ENCODE results near the gene BATF2.
"Not testable (repeated sequence)": the region's sequence is repeated elsewhere in the genome, so short reads cannot be mapped to it uniquely, and the experiment has no call there.

BATF2 gene

DNA sequence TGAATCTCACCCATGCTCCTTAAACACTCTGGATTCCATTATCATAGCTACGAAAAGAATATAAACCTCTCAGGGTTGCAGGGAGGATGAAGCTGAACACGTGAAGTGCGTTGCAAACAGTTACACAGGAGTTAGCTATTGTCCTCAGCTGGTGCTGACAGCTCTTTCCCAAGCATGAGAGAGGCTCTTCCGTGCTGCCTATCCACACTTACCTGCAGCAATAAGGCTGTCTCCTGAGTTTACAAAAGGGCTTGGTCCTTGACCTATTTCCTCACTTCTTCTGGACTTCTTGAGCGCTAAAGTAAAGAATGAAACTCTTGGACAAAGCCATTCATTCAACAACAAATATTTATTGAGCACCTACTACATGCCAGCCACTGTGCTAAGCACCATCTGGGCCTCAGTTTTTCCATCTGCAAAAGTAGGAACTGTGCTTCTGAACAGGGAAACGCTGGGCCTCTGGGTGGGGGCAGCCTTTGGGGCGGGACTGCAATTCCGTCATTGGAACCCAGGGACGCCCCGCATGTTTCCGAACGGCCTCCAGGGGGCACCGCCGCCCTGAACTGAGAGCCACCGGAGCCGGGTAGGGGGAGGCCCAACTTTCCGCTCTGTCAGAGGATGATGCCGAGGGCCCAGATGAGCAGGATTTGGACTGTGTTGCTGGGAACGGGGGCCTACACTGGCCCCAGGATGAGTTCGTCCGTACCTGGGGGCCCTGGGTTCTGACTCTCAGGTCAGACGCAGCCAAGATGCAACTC, 16.5 kb upstream of the BATF2 start:
- DNase-seq: peak; percentile 76 to 92

DNA sequence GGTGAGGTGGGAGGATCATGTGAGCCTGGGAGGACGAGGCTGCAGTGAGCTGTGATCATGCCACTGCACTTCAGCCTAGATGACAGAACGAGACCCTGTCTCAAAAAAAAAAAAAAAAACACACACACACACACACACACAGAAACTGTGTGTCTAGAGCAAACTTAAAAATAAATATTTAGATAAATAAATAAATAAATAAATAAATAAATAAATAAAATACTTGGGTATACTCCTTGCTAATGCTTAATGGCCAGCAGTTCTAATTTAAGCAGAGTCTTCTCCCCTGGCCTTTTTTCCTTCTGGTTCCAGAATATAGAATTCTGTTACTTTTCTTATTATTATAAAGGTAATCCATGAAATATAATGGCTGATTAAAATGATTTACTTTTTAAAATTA, 12.1 kb upstream of the BATF2 start:
- no peak for DNase-seq

DNA sequence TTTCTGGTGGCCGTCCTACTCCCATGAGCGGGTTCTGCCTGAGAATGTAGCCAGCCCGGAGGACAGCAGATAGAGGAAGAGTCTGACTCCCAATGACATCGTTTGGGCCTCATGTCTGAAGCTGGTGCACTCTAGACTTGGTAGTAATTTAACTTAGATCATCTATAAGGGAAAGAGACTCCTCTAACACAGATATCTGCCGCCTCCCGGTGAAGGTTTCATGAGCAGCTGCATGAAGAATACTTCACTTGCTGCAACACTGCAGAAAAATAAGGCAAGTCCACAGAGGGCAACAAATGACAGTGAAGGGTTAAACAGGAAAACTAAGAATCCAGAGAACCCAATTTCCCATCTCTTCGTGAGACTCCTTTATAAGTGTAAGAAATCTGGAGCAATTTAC, 11.2 kb upstream of the BATF2 start:
- DNase-seq: no peak

DNA sequence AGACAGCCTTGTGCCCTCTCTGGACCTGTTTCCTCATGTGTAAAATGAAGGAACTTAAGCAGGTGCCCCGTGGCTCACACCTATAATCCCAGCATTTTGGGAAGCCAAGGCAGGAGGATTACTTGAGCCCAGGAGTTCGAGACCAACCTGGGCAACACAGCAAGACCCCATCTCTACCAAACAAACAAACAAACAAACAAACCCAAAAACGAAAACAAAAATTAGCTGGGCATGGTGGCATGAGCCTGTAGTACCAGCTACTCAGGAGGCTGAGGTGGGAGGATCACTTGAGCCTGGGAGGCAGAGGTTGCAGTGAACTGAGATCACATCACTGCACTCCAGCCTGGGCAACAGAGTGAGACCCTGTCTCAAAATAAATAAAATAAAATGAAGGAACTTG, 7.2 kb upstream of the BATF2 start:
- DNase-seq: not testable (repeated sequence)

DNA sequence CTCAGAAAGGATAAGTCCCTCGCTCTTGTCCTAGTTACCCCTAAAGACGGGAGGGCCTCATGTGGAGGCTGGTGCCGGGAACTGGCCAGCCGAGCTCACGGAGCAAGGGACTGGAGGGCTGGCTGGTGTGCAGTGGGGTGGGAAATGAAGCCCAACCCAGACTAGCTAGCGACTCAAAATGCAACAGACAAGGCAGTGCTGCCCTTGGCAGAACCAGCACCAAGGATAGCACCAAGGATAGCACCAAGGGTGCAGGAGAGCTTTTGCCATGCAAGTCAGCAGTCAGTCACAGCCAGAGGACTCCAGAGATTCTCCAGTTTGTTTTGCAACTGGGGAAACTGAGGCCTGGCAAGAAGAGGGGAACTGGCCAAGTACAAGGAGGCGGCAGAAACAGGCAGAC, 6.5 kb upstream of the BATF2 start:
- no peak for DNase-seq

GRCh38 chr11:65002706-65003105, 5.9 kb upstream of the BATF2 start:
- no peak for DNase-seq

- no peak for DNase-seq
Observed at GRCh38 chr11:64999478-64999877, 2.7 kb upstream of the BATF2 start.

DNA sequence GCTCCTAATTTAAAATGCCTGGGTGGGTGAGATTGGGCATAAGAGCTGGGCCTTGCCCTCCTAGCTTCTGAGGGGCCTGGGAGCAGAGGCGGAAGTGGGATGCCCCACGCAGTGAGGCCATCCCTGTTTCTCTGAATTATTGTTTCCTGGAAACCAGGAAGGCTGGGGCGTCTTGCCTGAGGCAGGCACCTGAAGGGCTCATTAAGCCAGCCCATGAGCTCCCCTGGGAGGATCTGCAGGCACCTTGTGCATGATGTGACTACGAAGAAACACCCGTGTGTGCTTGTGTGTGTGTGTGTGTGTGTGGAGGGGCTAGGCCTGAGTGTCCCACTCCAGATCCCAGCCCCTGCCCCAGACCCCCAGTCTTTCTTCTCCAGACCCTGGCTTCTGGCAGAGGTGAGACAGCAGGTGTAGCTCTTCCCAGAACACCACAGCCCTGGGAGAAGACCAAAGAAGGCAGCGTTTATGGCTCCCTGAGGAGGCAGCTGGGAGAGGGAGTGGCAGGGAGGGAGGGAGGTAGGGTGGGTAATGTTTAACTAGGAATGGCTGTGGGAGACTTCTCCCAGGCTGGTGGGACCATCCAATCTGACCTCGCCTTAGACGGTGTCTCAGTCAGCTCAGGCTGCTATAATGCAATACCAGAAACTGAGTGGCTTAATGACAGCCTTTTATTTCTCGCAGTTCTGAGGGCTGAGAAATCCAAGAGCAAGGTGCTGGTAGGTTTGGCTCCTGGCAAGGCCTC, 2.1 kb upstream of the BATF2 start:
- DNase-seq: no peak

GRCh38 chr11:64998141-64998540, 1.4 kb upstream of the BATF2 start:
- peak in 1 of 2 experiments; percentile 7 for DNase-seq

- no peak for DNase-seq
Observed at GRCh38 chr11:64996327-64996709, 453 bp downstream of the BATF2 start.

GRCh38 chr11:64994318-64994717, 2.5 kb downstream of the BATF2 start:
- no peak for DNase-seq

- no peak for DNase-seq
Observed at GRCh38 chr11:64990222-64990923, 6.4 kb downstream of the BATF2 start.

DNA sequence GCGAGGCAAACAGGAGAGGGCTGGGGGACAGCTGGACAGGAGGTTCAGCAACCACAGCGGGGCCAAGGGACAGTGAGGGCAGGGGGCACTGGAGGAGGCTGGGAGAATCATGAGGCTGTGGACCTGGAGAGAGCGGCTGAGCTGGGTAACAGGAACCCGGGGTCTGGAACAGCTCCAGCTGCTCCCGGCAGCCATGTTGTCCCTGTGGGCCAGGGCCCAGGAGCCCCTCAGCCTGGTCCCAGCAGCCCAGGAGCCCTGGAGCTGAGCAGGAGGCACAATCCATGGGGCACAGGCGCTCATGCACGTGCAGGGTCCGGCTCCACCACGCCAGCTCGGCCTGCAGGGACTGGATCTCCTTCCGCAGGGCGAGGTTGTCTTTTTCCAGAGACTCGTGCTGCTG, 7.4 kb downstream of the BATF2 start:
- DNase-seq: no peak

- no peak for DNase-seq
Observed at GRCh38 chr11:64987998-64988854, 8.5 kb downstream of the BATF2 start.

GRCh38 chr11:64983339-64983738, 13.4 kb downstream of the BATF2 start:
- DNase-seq: not testable (repeated sequence)

GRCh38 chr11:64976651-64977050, 20.1 kb downstream of the BATF2 start:
- DNase-seq: no peak

DNA sequence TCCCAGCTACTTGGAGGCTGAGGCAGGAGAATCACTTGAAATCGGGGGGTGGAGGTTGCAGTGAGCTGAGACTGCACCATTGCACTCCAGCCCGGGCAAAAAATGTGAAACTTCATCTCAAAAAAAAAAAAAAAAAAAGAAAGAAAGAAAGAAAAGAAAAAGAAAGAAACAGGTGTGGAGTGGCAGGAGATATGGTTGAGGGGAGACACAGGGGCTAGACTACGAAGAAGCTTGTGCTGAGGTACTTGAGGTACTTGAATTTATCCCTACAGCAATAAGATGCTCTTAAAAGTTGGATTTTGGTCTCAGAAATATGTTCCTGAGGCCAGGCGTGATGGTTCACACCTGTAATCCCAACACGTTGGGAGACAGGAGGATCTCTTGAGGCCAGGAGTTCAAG, 22.6 kb downstream of the BATF2 start:
- DNase-seq: no peak

- no peak for DNase-seq
Observed at GRCh38 chr11:64971421-64972233, 25.1 kb downstream of the BATF2 start, which contains the start of gene MAJIN. TSS of gene MAJIN (minus strand) at chr11:64972108. CDS start at chr11:64959405, 12,703 bp downstream.

GRCh38 chr11:64970731-64971151, 26.0 kb downstream of the BATF2 start:
- DNase-seq: no peak

- DNase-seq: peak in 1 of 2 experiments; percentile 50
Observed at GRCh38 chr11:64969209-64969608, 27.6 kb downstream of the BATF2 start.

DNA sequence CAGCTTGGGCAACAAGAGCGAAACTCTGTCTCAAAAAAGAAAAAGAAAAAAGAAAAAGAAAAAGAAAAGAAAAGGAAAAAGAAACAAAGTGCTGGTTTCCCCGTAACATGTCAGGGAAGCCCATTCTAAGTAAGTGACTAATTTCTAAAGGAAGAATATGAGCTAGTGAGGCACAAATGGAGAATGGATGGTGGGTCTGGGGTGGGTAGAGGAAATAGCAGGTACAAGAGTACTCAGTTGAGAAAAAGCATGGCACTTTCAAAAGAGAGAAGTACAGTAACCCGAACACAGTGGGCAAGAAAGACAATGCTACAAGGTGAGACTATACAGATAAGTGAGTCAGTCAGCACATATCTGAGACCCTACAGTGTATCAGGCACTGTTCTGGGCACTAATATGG, 29.4 kb downstream of the BATF2 start:
- DNase-seq: no peak

Data from NCI-H446 (cell line).